ENCODE data around the gene CACNG5.
A peak's percentile ranks its signal among the peaks of the same experiment; 100 is the strongest.
"Not testable (repeated sequence)": the region's sequence is repeated elsewhere in the genome, so short reads cannot be mapped to it uniquely, and the experiment has no call there.

CACNG5 gene

DNA sequence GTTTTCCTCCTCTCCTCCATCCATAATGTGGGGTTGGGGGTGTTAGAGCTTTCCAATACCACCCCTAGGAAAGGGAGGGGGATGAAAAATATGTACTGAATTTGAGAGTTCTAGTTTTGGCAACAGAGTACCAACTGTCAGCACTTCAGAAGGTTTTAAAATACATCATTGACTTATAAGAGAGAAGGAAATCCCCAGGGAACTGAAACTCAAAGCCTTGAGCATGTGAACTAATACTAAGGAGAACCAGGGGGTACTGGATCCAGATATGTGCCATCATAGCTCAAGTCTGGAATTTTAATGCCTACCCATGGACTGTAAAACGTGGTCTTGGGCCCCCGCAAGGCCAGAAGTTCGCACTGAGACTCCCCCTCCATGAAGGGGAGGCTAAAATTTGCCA lies 15.8 kb downstream of the CACNG5 start:
- no peak for DNase-seq

DNA sequence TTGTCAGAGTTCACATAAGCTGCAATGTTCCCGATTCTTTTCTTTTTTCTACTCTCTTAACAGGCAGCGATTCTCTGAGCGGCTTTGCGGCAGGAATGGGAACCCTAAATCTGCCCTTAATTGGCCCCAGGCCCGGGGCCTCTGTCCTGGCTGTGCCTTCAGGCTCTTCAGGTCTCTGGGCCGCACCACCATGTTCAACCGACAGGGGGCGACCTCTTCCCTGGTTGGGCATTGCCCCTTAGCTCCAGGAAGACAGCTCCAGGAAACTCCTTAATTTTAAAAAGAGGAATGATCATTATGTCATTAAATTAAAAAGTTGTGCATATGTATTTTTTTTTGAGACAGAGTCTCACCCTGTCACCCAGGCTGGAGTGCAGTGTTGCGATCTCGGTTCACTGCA lies 20.3 kb downstream of the CACNG5 start:
- peak; percentile 27 for DNase-seq

DNA sequence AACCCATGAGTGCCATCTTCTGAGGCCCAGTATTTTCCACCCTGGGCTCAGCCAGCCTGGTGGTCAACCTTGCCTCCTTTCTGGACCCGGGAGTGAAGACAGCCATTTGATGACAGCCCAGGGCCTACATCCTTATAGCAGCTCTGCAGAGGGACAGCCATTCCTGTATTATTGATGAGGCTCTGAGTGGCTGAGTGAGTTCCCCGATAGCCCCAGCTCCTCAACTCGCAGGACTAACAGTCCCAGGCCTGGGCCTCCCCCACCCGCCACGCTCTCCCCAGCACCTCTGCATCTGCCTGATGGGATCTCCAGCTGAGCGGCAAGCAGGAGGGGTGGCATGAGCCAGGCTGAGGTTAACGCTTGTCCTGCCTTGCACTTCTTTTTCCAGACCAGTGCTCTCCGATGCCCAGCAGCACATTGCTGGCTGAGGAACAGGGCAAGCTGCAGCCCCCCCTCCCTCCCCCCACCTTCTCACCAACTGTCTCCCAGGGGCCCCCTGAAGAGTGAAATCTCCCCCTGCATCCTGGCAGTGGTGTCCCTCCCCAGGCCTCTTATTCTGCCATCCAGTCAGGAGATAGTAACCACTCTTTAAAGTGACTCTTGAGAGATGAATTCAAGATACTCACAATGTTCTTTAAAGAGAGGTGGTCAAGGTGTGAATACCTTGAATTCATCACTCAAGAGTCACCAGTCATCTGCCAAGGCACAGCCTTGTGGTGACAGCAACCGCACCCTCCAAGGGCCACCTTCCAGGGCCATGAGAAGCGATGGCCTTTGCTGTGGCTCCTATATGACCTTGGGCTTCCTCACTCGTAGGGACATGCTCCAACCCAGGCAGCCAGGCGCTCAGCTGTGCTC lies 23.5 kb downstream of the CACNG5 start:
- no peak for DNase-seq

DNA sequence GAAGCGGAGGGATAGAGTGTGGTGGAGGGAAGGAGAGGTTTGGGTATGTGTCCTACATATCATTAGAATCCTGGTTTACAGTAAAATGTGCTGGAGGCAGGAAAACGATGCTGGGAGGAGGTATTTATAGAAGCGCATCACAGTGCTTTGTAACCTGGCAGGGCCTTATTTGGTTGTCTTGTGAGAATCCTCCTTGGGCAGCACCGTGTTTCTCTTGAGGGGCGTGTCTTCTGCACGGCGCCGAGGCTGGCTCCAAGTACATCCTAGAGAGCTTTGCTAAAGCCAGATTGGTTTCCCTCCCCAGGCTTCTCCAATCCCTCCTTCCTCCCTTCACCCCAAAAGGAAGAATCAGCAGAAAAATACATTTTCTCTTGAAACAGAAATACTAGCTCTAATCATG lies 24.4 kb downstream of the CACNG5 start:
- DNase-seq, result no peak

DNA sequence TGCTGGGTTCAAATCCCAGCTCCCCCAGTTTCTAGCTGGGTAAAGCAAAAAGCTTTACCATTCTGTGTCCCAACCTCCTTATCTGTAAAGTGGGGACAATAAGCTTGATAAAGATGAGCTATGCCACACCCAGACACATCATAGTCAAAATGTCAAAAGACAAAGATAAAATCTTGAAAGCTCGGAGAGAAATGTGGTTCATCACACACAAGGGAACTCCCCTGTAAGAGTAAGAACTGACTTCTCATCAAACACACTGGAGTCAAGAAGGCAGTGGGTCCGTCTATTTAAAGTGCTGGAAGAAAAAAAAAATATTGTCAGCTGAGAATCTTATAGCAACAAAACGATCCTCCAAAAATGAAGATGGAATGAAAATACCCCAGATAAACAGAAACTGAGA lies 25.3 kb downstream of the CACNG5 start:
- DNase-seq, result no peak

DNA sequence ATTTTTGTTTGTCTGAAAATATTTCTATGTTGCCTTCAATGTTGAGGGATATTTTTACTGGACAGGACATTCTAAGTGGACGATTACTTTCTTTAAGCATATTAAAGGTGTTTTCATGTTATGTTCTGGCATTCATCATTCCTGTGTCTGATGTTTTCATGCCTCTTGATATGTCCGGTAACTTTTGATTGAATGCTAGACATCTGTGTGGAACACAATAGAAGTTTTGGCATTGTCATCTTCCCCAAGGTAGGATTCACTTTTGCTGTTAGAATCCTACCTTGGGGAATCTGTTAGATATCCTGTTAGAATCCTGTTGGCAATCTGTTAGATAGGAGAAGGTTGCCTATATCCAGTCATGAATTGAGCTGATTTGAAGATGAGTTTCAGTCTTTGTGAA lies 28.9 kb downstream of the CACNG5 start:
- DNase-seq, result no peak

DNA sequence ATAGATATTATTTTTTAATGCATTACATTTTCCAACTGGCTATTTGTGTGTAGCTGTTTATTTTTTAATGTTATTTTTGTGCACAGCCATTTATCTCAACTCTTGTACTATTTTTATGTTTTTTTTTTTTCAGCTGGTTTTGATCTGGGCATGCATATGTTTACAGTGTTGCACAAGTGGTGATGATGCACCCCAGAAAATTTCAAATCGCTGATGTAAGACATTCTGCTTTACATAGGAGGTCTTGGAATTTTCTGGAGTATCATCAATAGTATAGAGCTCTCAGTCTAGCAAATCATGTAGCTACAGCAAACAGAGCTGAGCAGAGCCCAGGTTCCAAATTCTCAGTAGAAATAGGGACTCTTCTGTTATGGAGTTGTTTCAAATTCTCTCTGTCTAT lies 30.2 kb downstream of the CACNG5 start:
- DNase-seq, result no peak

DNA sequence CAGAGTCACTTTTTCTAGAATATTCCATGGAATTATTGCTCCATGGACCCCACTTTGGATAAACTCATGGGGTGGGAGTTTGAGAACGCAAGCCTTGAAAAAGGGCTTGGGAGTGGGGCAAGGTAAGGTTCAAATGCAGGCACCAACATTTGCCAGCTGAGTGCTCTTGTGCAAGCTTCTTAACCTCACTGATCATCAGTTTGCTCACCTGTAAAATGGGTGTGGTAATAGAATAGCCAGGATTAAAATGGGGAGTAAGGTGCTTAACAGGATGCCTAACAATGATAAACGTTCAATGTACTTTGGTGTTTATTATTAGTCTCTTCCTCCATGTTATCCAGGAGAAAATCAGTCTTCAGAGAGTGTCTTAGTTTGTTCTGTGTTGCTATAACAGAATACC lies 39.0 kb downstream of the CACNG5 start:
- no peak for DNase-seq

DNA sequence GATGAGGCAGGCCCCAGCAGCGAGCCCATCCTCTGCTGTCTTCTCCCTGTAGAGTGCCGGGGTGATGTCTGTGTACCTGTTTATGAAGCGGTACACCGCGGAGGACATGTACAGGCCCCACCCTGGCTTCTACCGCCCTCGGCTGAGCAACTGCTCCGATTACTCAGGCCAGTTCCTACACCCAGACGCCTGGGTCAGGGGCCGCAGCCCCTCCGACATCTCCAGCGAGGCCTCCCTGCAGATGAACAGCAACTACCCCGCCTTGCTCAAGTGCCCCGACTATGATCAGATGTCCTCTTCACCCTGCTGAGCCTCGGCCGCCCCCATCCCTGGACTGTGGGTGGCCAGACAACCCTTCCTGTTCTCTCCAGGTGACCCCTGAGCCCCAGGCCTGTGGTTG lies 50.0 kb downstream of the CACNG5 start:
- no peak for DNase-seq

DNA sequence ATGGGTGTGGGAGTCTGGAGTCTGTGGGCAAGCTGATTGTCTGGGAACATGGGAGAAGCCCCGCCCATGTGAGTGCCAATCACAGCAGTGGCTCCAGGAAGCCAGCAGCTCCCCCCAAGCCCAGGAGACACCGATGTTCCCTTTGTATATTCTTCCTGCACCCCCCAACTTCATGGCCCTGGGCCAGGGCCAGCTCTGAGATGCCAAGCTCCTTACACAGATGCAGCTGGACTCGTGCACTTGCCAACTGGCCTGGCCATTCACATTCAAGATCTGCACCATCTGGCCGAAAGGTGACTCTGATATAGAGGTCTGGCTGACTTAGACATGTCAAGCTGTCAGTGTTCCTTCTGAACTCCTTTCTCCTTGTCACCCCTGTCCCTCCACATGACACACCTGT lies 50.5 kb downstream of the CACNG5 start:
- no peak for DNase-seq

DNA sequence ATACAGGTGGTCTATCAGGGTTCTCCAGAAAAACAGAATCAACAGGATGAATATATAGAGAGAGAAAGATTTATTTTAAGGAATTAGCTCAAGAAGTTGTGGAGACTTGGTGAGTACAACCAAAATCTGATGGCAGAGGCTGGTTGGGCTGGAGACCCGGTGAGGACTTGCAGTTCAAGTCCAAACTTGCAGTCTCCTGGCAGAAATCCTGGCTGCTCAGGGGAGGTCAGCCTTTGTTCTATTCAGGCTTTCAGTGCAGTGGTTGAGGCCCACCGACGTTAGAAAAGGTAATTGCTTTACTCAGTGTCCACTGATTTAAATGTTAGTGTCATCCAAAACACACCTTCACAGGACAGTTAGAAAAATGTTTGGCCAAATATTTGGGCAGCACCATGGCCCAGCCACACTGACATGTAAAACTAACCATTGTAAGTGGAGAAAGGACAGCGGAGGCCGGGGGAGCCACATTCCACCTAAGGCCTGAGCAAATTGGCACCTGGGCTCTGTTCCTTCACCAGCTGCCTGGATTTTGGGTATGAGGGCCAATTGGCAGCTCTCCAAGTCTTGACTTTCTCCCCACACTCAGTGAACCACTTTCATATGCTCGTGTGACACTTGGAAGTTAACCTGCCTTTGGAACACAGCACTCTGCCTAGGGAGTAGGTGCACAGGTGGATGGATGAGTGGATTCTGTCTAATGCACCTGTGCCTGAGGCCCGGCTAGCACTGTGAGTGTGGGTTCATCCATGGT lies 54.7 kb downstream of the CACNG5 start:
- DNase-seq, result no peak

DNA sequence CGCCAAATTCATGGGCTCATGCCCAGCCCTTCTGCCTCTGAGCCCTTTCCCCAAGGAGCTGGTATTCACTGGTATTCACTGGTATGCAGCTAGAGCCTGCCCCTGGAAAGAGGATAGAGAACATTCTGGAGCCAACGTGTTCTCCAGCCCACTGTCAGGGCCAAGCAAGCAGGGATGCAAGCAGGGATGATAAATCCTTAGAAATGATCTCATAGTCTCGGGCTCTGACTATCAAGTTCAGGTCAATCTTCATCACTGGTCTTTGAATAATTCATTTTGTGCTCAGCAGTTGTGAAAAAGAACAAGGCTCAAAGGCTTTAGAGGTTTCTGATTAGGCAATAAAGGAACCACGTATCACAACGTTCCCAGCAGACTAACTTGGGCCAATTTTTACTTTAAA lies 57.3 kb downstream of the CACNG5 start:
- no peak for DNase-seq

DNA sequence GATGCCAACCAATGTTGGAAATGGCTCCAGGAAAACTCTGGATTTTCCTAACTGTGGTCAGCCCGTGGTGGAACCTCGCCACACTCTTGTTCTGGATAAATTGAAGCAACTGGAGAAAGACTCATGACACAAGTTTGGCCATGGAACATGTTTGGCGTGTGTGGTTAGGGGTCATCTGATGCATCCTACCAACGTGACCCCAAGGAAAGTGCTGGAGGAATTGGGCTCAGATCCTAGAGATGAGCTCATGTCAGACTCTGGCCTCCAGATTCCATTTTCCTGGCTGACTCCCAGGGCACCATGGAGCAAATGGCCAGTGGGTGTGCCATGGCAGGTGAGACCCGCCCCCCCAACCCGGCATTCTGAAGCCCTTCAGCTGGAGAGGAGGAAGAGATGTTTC lies 58.5 kb downstream of the CACNG5 start:
- no peak for DNase-seq

DNA sequence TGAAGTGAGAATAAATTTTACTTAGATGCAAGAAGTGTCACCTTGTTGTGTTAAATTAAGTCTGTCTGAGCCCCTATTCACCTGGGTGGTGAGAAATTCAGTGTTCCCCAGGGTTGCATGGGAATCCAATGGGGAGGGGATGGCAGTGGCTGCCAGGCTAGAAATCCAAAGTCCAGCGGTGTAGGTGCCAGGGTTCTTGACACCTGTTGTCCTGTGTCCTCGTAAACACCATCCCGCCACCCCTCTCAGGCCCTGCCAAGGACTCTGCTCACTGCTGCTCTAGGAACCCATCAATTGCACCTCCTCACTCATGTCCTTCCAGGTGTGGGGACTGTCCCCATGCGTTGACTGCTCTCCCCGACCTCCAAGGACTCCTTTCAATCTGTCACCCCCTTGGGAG lies 58.9 kb downstream of the CACNG5 start:
- no peak for DNase-seq

DNA sequence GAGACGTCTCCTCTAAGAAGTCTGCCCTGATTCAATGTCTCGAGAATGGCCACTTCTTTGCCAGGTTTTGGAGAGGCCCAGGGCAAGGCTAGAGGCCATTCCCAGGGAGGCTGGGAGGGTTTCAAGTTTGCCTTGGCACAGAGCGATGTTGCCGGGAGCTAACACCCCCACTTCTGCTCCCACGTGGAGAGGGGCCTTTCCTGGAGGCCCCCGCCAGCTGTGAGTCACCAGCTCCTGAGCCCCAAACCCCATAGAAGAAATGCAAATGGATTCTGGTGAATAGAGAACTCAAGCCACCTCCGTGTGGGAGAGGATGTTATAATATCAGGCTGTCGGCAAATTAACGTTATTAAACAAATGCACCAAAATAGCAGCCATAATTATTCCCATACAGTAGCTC lies 62.2 kb downstream of the CACNG5 start:
- DNase-seq, result no peak

DNA sequence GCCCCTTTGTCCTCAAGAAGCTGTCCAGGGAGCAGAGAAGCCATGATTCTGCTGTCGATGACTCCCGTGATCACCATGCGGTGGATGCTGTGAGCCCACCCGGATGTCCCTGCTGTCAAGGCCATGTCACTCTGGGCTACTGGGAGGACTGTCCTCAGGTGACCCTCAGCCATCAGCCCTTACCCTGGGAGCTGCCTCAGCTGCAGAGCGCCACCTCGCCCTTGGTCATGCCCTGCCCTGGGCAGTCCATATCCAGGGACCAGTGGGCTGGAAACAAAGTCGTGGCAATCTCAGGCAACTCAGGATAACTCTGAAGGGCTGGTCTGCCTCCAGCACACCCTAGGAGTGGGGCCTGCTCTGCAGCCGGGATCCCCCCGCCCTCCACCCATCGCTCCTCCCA lies 63.6 kb downstream of the CACNG5 start:
- DNase-seq, result no peak

DNA sequence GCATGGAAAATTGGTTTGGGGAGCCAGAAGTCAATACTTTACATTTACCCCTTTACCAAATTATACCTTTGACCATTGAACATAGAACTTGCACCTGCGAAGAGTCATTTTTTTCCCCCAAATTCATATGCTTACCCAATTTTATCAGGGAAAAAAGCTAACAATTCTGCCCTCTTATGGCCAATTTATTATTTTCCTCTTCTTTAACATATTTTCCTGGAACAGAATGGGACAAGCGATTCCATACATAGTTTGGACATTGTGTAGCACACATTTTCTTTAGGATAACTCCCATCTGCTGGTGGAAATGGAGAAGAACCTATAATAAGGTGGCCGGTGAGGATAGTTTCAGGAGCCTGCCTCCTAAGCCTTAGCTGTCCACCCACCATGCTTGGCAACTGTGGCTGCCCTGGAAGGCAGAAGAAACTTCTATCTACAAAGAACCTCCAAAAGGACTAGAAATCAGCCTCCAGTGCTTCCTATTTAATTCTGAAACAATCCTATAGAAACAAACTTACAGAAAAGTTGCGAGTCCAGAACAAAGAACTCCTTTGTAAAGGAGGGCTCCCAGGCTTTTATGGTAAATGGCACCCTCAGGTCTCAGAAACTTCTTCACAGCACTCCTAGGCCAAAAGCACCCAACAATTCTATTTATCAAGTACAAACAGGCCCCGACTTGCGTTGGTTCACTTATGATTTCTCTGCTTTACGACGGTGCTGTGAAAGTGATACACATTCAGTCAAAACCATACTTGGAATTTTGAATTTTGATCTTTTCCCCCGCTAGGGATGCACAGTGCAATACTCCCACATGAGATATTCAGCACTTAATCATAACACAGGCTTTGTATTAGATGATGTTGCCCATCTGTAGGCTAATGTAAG lies 65.5 kb downstream of the CACNG5 start:
- DNase-seq, result no peak

DNA sequence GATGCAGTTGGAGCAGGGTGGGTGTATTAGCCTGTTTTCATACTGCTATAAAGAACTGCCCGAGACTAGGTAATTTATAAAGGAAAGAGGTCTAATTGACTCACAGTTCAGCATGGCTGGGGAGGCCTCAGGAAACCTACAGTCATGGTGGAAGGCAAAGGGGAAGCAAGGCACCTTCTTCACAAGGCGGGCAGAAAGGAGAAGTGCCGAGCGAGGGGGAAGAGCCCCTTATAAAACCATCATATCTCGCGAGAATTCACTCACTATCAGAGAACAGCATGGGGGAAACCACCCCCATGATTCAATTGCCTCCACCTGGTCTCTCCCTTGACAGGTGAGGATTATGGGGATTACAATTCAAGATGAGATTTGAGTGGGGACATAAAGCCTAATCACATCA lies 68.4 kb downstream of the CACNG5 start:
- DNase-seq, result not testable (repeated sequence)

DNA sequence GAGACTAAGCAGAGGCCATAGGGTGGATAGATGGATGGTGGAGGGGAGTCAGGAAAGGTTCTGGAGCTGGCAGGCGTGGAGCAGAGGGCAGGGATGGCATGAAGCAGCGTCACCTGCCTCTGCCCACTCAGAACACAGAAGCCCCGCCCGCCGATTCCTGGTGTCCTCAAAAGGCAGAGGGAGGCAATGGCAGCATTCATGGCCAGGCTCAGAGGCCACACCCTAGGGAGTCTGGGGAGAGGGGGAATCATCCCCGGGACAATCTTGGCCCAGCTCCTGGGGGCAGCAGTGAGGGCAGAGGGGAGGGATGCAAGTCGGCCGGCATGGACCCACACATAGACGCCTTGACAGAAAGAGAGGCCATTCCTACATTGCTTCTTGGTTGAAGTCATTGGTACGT lies 68.9 kb downstream of the CACNG5 start:
- DNase-seq, result no peak

DNA sequence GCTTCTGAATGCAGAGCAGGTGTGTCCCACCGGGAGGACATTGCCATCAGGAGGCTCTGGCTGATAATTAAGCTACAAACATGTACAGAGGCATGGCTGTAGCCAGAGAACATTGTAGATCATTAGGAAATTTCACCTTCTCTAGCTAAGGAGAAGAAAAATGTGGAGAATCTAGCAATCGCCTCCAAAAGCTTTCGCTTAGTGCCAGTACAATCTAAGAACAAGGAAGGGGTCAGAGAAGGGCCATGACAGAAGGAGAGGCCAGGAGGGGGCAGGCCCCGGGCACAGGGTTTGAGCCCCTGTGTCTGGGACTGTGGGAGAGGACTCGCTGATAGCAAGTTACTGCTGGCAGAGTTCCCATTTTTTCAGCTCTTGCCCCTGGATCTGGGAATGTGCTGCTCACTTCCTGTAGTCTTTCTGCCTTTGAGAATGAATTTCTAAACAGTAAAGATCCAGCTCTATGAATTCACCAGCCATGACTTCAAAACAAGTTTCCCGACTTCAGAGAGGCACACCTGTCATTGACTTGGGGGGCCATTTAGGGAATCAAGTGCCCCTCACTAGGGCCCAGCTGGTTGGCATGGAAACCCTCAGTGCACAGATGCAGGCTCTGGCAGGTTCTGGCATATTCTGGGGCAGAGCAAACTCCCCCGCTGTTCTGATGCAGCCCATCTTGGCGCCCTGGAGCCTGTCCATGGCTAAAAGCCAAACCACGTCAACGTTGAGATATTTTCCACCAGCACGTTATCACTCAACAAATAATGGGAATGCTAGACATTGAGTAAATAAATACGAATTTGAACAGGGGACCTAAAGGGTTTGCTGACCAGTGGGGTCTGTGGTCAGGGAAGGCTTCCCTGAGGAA lies 70.1 kb downstream of the CACNG5 start:
- no peak for DNase-seq

DNA sequence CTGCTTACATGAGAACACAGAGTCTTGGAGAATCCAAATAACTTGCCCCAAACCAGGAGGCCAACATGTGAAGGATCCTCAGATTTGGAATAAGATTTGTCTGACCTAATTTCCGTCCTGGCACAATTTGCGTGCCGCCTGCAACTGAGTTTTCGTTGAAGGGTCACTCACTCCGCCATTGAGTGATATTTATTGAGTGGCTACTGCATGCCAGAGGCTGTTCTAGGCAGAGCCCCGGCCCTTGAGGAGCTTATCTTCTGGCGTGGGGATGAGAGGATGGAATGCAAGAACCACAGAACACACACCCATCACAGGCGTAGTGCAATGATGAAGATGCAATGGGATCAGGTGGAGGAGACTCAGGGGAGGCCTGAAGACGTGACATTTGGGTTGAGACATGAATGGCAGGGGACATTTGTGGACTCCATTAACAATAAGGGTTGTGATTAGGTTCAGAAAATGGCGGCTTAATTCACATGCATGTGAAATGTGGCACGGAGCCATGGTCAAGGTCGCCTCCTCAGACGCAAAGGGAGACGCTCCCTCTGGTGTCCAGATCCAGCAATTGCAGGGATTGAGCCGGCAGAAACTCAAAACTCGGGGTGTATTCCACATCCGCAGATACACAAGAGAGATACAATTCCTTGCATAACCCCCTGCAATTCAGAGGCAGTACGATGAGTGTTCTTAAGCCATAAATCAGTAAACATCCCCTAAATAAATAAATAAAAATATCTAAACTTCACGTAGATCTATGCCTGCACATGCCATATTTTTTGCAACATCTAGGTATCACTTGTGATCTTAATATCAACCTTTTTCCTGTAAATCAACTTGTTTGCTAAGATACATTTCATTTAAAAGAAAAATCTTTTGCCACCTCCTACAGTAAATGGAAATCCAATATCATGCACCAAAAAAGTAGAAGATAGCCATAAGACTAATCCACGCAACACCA lies 71.7 kb downstream of the CACNG5 start:
- DNase-seq, result peak; percentile 36
